NCI-H1105 treated with DMSO at 0.1 percent for 48 hours (cell line): Measurements from ENCODE around the gene RCHY1.
"Not testable (repeated sequence)": the region's sequence is repeated elsewhere in the genome, so short reads cannot be mapped to it uniquely, and the experiment has no call there.

Experiments
- DNase-seq: peaks from one replicate; lab custom pipeline; 2025; lab: John Stamatoyannopoulos, UW

Gene RCHY1

GRCh38 chr4:75514131-75514948 is at the start of gene RCHY1, which contains the start of gene THAP6:
Gene RCHY1 (minus strand): TSS chr4:75514403. CDS start chr4:75514286, 117 bp downstream.
Gene THAP6 (plus strand): TSS chr4:75514473. CDS start chr4:75515453, 980 bp downstream.
- DNase-seq, result peak; percentile 91

DNA sequence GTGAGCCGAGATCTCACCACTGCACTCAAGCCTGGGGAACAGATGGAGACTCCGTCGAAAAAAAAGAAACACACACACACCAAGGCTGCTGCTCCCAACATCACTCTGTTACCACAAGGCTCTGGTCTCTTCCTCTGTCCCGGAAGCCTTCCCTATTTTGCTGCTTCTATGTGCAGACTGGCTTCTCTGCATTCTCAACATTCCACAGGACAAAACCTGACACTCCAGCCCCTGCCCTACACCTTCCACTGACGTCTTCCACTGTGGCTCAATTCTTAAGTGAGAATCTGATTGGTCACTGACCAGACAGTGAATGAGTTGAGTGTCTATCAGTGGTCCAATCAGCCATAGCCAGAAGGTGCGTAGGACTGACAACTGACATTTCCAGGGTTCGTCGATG is 47.6 kb upstream of the RCHY1 start:
- no peak for DNase-seq

- DNase-seq, result no peak
These were observed 43.5 kb upstream of the RCHY1 start for GRCh38 chr4:75557696-75558095.

GRCh38 chr4:75555294-75556164 is 41.3 kb upstream of the RCHY1 start, which contains the start of gene ODAPH:
Gene ODAPH (plus strand): TSS chr4:75556066. CDS start chr4:75556083, 17 bp downstream.
- DNase-seq, result no peak

GRCh38 chr4:75552452-75552851 is 38.2 kb upstream of the RCHY1 start:
- no peak for DNase-seq

DNA sequence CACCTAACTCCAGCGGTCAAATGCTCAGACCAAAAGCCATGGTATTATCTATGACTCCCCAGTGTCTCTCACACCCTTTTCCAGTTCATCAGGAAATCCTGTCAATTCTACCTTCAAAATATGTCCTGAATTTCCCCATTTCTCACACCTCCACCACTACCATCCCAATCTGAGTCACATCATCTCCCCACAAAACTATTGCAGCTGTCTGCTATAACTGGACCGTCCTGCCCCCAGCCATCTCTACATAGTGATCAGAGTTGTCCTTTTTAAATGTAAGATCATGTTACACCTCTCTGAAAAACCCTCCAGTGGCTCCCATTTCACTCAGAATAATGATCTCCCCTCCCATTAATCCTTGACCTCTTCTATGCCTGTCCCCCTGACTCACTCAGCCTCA is 34.8 kb upstream of the RCHY1 start:
- no peak for DNase-seq

DNA sequence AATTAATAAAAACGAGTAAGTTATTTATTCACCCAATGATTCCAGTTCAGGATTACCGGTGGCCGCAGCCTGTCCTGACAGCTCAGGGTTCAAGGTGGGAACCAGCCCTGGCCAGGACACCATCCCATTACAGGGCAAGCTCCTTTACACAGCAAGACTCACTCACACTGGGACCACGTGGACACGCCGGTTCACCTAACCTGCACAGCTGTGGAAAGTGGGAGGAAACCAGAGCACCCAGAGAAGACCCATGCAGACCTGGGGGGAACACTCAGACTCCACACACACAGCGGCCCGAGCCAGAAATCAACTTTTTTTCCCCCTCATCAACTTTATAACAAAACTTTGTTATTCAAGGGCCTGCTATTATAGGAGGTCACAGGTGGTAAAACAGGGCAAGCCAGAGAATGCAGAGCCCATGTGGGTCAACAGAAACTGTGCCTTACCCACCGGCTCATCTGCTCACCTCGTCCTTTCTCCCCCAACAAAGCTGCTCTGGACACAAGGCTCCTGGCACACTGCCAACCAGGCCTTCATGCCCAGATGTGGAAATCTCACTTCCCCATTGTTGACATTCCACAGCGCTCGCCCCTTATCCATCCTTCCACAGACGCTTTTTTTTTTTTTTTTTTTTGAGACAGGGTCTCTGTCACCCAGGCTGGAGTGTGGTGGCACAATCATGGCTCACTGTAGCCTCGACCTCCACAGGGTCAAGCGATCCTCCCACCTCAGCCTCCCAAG is 33.6 kb upstream of the RCHY1 start:
- DNase-seq, result no peak

DNA sequence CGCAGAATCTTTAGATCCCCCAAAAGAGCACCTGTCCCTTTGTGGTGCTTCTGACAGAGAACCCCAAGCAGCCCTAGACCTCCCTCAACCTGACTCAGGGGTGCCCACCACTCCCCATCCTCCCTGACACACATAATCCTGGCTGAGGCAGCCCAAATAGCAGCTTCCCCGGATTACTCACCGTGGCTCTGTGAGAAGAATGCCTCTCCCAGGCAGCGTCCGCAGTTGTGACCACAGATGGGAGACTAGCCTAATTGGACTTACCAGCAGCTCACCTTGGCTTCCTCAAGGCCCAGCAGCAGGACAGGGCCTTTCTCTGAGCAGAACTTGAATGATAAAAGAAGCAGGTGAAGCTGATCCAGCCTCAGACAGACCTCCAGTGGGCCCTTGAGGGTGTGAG is 31.3 kb upstream of the RCHY1 start:
- DNase-seq, result no peak

GRCh38 chr4:75544870-75545269 is 30.7 kb upstream of the RCHY1 start:
- no peak for DNase-seq

GRCh38 chr4:75544220-75544619 is 30.0 kb upstream of the RCHY1 start:
- not testable (repeated sequence) for DNase-seq

GRCh38 chr4:75542824-75543223 is 28.6 kb upstream of the RCHY1 start:
- no peak for DNase-seq

DNA sequence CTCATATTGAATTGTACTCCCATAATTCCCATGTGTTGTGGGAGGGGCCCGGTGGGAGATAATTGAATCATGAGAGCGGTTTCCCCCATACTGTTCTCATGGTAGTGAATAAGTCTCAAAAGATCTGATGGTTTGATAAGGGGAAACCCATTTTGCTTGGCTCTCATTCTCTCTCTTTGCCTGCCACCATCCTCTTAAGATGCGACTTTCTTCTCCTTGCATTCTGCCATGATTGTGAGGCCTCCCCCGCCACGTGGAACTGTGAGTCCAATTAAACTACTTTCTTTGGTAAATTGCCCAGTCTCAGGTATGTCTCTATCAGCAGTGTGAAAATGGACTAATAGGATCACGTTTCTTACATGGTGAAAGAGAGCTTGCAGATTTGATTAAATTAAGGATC is 23.1 kb upstream of the RCHY1 start:
- DNase-seq, result not testable (repeated sequence)

DNA sequence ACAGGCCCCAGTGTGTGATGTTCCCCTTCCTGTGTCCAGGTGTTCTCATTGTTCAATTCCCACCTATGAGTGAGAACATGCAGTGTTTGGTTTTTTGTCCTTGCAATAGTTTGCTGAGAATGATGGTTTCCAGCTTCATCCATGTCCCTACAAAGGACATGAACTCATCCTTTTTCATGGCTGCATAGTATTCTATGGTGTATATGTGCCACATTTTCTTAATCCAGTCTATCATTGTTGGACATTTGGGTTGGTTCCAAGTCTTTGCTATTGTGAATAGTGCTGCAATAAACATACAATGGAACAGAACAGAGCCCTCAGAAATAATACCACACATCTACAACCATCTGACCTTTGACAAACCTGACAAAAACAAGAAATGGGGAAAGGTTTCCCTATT is 19.7 kb upstream of the RCHY1 start:
- not testable (repeated sequence) for DNase-seq

DNA sequence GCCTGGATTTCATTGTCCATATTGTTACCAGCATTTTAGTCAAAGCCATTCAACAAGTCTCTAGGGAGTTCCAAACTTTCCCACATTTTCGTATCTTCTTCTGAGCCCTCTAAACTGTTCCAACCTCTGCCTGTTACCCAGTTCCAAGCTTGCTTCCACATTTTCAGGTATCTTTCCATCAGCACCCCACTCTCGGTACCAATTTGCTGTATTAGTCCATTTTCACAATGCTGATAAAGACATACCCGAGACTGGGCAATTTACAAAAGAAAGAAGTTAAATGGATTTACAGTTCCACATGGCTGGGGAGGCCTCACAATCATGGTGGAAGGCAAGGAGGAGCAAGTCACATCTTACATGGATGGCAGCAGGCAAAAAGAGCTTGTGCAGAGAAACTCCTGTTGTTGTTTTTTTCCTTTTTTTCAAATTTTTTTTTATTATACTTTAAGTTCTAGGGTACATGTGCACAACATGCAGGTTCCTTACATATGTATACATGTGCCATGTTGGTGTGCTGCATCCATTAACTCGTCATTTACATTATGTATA is 19.2 kb upstream of the RCHY1 start:
- DNase-seq, result not testable (repeated sequence)

GRCh38 chr4:75531536-75532143 is 17.4 kb upstream of the RCHY1 start:
- not testable (repeated sequence) for DNase-seq

GRCh38 chr4:75530556-75531322 is 16.5 kb upstream of the RCHY1 start:
- DNase-seq, result no peak

DNA sequence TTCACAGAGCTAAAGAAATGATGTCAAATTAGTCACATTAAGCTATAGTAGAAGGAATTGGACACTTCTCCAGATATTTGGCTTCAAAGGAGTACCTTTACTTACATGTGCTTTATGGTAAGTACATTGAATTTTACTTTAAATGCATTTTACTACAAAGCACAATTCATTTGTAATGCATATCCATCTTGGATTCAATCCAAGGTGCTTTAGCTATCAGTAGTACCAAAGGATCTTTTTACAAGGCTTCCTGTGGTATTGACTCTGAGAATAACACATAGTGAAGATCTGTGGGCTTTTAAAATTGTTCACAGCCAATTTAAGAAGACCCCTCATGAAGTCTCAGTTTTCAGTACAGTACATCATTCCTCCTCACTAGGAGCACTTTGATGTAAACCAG is 13.3 kb upstream of the RCHY1 start:
- DNase-seq, result no peak

GRCh38 chr4:75525910-75526309 is 11.7 kb upstream of the RCHY1 start:
- DNase-seq, result no peak

GRCh38 chr4:75525086-75525485 is 10.9 kb upstream of the RCHY1 start:
- no peak for DNase-seq

- DNase-seq, result not testable (repeated sequence)
These were observed 5.2 kb upstream of the RCHY1 start for GRCh38 chr4:75519452-75519851.

DNA sequence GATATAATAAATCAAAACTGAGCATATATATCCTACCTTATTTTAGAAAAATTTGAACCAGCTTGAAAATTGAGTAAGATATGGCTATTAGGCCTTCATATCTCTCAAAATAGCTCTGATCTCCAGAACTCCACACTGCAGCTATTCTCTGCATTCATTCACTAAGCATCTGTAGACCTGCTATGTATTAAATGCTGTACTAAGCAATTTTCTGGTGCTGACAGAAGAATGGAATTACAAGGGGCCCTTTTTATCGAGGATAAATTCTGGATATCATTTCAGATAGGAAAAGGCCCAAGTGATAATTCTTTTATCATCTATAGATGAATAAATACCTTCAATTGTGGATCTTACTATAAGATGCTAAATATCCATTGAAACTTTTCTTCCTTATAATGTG is 1.9 kb upstream of the RCHY1 start:
- no peak for DNase-seq
